WERI-Rb-1 (cell line): ENCODE results near the gene DTNBP1.
"Not testable (repeated sequence)": the region's sequence is repeated elsewhere in the genome, so short reads cannot be mapped to it uniquely, and the experiment has no call there.

ENCODE experiments used
- DNase-seq: peaks from one replicate; pipeline ENCODE4 v3.0.0-alpha.2; 2020
- H3K27ac ChIP-seq: fragments of 250-450 bp; sonication (Bioruptor Pico); 2 replicates; pipeline ENCODE4 v1.5.1; 2020; ENCODE audit warnings: mild to moderate bottlenecking, moderate library complexity
- H3K27me3 ChIP-seq: fragments of 250-450 bp; sonication (Bioruptor Pico); 2 replicates; pipeline ENCODE4 v1.5.1; 2021; ENCODE audit warnings: mild to moderate bottlenecking, low read depth, moderate library complexity; ENCODE audit not compliant: insufficient read depth, severe bottlenecking
- H3K36me3 ChIP-seq: fragments of 250-450 bp; sonication (Bioruptor Pico); 2 replicates; pipeline ENCODE4 v1.5.1; 2020; ENCODE audit warnings: mild to moderate bottlenecking, moderate library complexity
- H3K4me3 ChIP-seq: 2 replicates; pipeline ENCODE4 v1.5.1; 2011; ENCODE audit warnings: low read depth, mild to moderate bottlenecking, control low read depth, low read length
- H3K9me3 ChIP-seq: fragments of 250-450 bp; sonication (Bioruptor Pico); 2 replicates; pipeline ENCODE4 v1.5.1; 2021; ENCODE audit warnings: mild to moderate bottlenecking, moderate library complexity; ENCODE audit not compliant: severe bottlenecking
- CTCF ChIP-seq: IDR thresholded peaks from 2 replicates; pipeline ENCODE4 v1.5.1; 2011; ENCODE audit warnings: low read depth, mild to moderate bottlenecking, control low read depth, inconsistent platforms, low read length

Gene DTNBP1

GRCh38 chr6:15547400-15547799 lies 115.4 kb downstream of the DTNBP1 start:
- Histone ChIP-seq H3K27ac (no peak overlapping the region), H3K4me3 (no peak overlapping the region), H3K9me3 (peaks cover 3% of the 10 kb centered on the region), H3K36me3 (no peaks in the 10 kb centered on the region; the same call in 1 of the 2 replicates), H3K27me3 (no peaks in the 10 kb centered on the region)
- TF ChIP-seq CTCF = no peak
- no peak for DNase-seq

- H3K4me3 ChIP-seq = no peak overlapping the region
- no peak for TF ChIP-seq CTCF
- H3K27me3 ChIP-seq = no peaks in the 10 kb centered on the region
- no peak for DNase-seq
- peaks cover 3% of the 10 kb centered on the region for H3K9me3 ChIP-seq
- no peaks in the 10 kb centered on the region; the same call in 1 of the 2 replicates for H3K36me3 ChIP-seq
- H3K27ac ChIP-seq = no peak overlapping the region
Measured at GRCh38 chr6:15546591-15546990, 116.2 kb downstream of the DTNBP1 start.

GRCh38 chr6:15544321-15544900 lies 118.4 kb downstream of the DTNBP1 start:
- no peak overlapping the region for H3K27ac ChIP-seq
- TF ChIP-seq CTCF = no peak
- H3K36me3 ChIP-seq = no peaks in the 10 kb centered on the region; the same call in 1 of the 2 replicates

GRCh38 chr6:15543332-15543917 lies 119.4 kb downstream of the DTNBP1 start:
- not testable (repeated sequence) for DNase-seq, H3K9me3 ChIP-seq, H3K27ac ChIP-seq, H3K4me3 ChIP-seq, H3K36me3 ChIP-seq, H3K27me3 ChIP-seq

More at GRCh38 chr6:15544321-15544900, 118.4 kb downstream of the DTNBP1 start:
- Histone ChIP-seq H3K4me3 (no peak overlapping the region), H3K27me3 (no peaks in the 10 kb centered on the region), H3K9me3 (peaks cover 3% of the 10 kb centered on the region)
- no peak for DNase-seq

GRCh38 chr6:15539722-15540270 lies 123.0 kb downstream of the DTNBP1 start:
- no peak overlapping the region for H3K4me3 ChIP-seq
- H3K36me3 ChIP-seq = no peaks in the 10 kb centered on the region; the same call in 1 of the 2 replicates
- H3K27me3 ChIP-seq = no peaks in the 10 kb centered on the region
- no peak for DNase-seq
- no peak for TF ChIP-seq CTCF
- no peak overlapping the region for H3K27ac ChIP-seq
- H3K9me3 ChIP-seq = peaks cover 3% of the 10 kb centered on the region

GRCh38 chr6:15538766-15539495 lies 123.9 kb downstream of the DTNBP1 start:
- Histone ChIP-seq H3K27me3 (no peaks in the 10 kb centered on the region), H3K27ac (no peak overlapping the region), H3K4me3 (no peak overlapping the region), H3K36me3 (no peaks in the 10 kb centered on the region; the same call in 1 of the 2 replicates), H3K9me3 (peaks cover 3% of the 10 kb centered on the region)
- DNase-seq = no peak
- no peak for TF ChIP-seq CTCF
